ENCODE data around the gene ALDOB. TPM values are rescaled to one million over a fixed set of nuclear protein-coding genes. Genes with fewer than 3 reads are reported as not detected.
A peak's percentile ranks its signal among the peaks of the same experiment; 100 is the strongest.

ALDOB gene
- total RNA-seq, 1 experiment from 2014 or later = not detected

DNA sequence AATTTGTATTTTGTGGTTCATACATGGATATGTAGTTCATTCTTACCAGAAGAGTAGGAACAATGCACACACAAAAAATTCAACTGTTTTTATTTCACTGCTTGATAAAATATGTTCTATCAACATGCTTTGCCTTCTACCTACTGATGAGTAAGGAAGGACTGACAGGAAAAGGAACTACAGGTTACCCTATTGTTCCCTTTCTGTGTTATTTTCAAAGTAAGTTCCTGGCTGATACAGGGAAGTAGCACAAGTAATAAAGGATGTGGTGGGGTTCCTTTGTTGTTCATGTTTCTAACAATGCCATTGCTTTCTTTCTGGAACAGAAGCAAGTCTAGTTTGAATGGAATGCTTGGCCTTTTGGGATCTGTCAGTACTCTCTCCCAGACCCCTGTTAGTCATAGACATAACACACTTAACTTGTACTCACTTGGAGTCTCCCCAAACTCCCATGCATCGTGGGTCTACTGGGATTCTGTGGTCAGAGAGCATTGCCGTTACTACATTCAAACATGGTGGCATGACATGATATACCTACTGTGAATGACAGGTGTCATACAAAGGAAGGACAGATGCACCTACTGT lies 20.2 kb upstream of the ALDOB start:
- no peak for DNase-seq (ENCODE audit: low spot score)

DNA sequence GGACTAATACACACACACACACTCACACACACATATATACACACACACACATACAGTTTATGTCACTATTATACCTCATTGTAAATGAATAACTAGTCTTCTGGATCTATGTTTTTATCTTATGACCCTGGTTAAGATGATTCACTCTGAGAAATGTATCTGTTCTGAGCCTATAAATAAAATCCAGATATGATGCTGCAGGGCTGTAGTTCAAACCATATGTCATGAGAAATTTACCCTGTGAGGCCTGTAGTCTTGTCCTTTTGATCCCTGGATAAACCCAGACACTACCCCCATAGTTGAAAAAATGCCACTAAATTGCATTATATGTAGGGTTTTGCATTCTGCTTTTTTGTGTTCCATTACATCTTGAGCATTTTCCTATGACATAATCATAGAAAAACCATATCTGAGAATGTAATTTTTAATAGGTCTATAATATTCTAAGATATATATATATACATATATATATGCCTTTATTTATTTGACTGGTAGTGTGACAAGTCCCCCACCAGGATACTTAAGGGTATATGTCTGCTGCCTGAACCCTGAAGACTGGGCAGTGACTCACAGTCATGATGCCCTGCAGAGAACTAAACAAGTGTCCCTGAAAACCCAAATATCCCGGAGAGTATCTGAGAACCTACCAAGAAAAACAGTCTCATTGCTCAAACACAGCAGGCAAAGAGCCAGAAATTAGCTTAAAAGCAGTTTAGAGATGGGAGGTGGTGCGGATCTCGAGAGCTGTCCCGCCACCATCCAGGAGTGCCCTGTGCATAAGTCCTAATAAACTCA lies 18.4 kb upstream of the ALDOB start:
- DNase-seq (ENCODE audit: low spot score) = no peak

DNA sequence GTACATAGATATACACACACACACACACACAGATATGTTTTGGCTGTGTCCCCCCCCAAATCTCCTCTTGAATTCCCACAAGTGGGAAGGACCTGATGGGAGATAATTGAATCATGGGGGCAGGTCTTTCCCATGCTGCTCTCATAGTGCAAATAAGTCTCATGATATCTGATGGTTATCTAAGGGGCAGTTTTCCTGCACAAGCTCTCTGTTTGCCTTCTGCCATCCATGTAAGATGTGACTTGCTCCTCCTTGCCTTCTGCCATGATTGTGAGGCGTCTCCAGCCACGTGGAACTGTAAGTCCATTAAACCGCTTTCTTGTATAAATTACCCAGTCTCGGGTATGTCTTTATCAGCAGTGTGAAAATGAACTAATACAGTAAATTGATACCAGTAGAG lies 15.9 kb upstream of the ALDOB start:
- no peak for DNase-seq (ENCODE audit: low spot score)

DNA sequence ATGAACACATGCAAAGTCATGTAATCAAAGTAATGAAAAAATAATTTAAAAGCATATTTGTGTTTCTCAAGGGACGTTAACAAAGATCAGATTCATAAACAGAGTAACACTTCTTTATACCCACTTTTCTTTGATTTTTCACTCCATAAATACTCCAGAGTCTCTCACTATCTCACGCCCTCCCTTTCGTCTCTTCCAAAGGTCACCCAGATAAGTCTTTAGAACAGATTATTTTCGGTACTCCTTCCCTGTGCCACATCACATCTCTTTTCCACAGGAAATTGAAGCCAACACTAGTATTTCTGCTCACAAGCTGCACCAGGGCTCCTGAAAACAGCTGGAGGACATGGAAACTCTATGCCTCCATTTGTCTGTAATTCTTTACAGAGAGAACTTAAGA lies 15.4 kb upstream of the ALDOB start:
- DNase-seq (ENCODE audit: low spot score) = no peak

DNA sequence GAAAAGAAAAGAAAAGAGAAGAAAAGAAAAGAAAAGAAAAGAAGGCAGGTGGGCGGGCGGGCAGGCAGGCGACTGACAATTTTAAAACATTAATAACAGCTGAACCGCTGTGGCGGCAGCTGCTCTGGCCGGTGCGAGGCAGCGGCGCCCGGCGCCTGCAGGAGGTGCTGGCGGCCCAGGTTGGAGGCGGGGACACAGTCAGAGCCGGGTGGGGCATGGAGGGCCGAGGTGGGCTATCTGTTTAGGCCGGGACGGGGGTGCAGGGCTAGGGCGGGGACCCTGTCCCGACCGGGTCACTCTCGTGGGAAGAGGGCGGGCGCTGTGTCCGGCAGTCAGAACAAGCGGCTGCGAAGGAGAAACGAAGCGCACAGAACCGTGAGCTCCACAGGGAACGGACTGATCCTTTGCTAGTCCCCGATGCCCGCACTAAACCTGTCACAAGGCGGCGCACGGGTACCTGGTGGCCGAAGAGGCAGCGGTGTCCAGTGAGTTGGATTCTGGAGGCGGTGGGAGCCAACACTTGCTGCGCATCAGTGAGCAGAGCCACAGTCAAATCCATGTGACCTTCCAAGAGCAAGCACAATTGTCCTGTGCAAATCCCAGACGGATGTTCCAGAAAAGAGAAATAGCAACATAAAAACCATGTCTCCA lies 13.6 kb upstream of the ALDOB start:
- DNase-seq (ENCODE audit: low spot score) = peak; percentile 84

DNA sequence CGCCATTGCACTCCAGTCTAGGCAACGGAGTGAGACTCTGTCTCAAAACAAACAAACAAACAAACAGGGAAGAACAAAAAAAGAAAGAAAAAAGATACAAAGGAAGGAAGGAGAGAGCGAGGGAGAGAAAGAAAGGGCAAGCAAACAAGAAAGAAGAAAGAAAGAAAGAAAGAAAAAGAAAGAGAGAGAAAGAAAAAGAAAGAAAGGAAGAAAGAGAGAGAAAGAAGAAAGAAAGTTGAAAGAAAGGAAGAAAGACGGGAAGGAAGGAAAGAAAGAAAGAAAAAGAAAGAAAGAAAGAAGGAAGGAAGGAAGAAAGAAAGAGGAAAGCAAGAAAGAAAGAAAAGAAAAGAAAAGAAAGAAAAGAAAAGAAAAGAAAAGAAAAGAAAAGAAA lies 13.1 kb upstream of the ALDOB start:
- no peak for DNase-seq (ENCODE audit: low spot score)

DNA sequence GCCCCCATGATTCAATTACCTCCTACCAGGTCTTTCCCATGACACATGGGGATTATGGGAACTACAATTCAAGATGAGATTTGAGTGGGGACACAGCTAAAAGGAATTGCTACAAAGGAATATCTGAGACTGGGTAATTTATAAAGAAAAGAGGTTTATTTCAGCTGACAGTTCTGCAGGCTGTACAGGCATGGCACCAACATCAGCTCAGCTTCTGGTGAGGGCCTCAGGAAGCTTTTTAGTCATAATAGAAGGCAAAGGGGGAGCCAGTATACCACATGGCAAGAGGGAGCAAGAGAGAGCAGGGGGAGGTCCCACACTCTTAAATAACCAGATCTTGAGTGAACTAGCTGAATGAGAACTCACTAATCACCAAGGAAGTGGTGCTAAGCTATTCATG lies 11.2 kb upstream of the ALDOB start:
- DNase-seq (ENCODE audit: low spot score) = no peak

DNA sequence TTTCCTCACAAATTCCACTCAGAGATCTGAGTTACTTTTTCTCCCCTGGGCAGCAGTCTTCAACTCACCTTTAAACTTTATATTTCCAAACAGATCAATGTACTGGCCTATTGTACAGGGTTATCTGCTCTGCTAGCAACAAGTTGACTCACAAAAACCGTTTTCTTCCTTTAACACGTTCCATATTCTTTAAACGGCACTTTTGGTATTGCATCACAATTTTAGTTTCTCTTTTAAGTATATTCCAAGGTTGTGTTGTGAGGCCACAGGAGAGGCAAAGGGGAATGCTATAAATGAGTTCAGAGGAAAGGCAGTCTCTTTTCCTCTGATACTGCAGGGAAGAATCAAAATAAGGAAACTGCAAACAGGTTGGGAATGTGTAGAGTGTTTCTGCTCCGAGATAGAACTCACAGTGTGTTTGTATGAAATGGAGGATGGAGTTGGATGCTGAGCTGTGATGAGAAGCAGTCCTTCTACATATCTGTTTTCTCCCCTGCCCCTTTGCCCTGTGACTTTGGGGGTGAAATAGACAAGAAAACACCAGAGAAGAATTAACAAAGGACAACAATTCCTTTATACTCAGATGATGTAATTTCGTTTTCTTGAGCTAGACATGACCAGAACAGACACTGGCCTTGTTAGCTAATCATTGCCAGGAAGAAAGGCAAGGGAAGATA lies 9.9 kb upstream of the ALDOB start:
- no peak for DNase-seq (ENCODE audit: low spot score)

DNA sequence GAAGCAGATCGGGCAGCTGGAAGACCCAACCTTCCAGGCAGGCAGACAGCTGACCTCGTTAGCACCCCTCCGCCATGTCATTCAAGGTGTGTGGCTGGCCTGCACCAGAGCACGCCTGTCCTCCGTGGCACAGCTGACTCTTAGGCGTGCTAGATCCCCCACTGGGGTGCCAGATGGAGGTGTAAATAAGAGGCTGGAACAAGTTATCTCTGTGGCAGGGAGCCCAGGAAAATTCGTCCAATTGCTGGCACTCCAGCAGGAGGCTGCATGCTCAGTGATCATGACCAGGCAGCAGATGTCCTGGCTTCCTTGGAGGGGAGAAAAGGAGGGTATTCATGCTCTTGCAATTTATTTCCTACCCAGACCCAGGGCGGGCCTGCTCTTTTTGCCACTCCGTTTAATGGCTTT lies 7.8 kb upstream of the ALDOB start:
- no peak for DNase-seq (ENCODE audit: low spot score)

DNA sequence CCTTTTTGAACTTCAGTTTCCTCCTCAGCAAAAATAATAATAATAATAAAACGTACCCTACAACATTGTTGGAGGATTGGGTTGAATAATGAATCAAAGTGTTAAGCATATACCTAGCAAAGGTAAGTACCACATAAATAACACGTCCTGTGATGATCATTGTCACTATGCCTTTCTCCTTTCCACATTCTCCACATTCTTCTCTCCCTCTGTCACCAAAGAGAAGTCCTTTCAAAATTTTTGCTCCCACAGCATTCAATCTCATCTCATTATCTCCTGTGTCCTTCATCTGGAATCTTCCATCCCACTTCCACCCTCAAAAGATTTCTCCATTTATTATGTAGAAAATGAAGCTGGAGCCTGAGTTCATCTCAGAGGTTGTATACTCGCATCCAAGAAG lies 7.2 kb upstream of the ALDOB start:
- DNase-seq (ENCODE audit: low spot score) = no peak

DNA sequence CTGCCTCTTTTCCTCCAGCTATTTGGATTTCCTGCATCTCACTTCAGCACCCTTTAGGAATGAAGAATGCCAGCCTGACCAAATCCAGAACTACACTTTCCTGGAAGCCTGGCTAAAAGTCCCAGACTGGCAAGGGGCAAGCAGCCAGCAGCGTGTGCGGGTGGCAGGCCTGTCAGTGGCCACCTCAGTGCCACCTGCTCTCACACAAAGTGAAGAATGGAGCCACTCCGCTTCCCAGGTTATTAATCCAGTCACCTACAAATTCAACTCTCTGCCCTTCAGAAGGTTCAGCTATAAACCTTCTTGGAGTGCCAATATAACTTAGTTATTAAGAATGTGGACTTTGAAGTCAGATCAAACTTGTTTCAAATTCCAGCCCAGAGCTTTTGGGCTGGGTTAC lies 6.7 kb upstream of the ALDOB start:
- DNase-seq (ENCODE audit: low spot score) = no peak

DNA sequence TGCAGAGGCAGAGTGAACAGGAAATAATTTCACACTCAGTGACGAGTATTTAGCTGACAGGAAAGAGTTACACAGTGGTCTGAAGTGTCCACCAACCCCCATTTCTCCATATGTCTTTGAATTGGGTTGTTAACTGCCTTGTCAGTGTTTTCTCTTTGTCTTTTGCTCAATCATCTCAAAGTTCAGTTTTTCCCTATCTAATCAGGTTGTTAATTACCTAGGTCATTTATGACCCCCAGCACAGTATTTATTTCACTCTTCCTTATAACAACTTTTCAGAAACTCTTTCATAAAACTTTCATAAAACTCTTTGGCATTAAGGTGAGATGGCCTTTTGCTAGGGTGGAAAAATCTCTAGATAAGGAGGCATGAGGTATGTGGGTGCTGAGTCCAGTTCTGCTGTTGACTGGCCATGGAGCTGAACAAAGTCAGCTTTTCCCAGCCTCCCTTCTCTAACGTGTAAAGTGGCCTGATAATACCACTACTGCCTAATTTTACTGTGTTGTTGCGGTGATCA lies 5.2 kb upstream of the ALDOB start:
- no peak for DNase-seq (ENCODE audit: low spot score)

DNA sequence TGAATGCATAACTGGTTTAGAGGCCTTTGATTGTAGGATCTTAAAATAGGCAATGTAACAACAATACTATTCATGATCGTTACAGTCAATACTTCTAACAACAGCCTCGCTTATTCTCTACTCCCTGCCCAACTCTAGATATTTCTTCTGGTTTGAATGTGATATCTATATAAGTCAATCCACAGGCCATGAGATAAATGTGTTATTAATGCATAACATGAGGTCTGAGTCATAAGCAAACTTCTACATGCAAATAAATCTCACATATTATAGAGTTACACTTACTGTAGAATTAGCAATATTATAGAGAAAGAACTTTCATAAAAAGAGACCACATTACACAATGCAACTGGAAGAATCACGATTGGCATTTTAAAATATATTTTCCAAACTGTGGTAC lies 2.9 kb upstream of the ALDOB start:
- DNase-seq (ENCODE audit: low spot score) = no peak

DNA sequence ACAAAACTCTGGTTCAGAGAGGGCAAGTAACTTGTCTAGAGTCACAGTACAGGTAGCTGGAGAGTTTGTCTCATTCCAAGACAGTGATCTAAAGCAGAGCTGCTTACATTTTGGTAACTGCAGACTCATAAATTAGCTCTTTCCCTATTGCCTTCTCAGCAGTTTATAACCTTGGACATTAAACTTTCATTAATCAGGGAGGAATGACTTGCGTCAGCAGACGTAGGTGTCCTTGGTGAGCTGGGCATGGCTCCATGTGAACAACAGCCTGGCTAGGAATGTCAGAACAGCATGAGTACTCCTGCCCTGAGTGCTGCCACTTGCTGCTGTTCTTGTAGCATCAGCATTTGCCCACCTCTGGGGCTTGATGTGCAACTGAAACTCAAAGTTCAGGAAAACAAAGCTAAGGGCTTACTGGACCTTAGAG lies 2.2 kb upstream of the ALDOB start:
- no peak for DNase-seq (ENCODE audit: low spot score)

DNA sequence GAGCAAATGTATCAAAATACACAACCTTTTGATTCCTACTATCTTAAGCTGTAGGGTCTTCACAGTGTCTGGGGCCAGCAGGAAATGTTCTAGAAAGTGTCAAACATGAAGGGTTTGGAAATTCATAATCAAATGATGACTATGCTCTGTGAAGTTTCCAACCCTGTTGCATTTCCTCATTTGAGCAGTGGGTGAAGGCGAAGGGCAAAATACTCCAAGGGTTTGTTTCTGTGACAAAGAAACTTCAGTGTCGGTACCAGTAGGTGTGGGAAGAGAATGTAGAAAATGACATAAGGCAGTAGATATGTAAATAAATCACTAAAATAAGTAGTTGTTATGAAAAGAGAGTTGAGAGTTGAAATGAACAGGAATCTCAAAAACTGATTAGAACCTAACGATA lies 576 bp downstream of the ALDOB start:
- no peak for DNase-seq (ENCODE audit: low spot score)

DNA sequence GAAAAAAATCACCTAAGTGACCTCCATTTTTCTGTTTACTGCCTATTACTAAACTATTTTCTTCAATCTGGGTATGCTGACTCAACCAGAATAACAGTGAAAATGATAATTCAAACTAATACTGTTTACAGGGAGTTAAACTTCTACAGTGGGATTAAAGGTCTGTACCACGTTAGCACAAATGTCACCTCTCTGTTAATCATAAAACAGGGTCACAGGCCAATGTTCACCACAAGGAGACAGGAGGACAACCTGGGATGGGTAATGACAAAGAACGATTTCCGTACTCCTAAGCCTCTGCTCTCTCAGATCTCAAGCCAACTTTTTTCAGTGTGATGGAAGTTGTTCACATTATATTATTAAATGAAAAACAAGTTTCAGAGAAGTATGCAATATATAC lies 2.3 kb downstream of the ALDOB start:
- DNase-seq (ENCODE audit: low spot score) = no peak

DNA sequence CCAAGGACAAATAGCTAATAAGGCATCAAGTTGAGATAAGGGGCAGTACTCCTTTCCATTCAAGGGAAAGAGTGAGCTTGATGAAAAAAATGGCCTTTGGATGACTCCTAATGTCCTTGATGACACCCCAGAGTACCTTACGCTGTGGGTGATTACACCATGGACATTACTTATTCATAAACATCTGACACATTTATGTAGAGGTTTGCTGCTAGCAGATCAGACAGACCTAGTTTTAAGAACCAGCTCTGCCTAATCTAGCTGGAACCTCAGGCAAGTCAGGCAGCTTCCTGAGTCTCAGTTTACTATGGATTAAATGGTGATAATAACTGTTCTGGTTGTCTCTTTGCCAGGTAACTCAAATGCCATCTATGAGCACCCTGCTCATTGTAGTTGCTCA lies 2.8 kb downstream of the ALDOB start:
- DNase-seq (ENCODE audit: low spot score) = no peak

DNA sequence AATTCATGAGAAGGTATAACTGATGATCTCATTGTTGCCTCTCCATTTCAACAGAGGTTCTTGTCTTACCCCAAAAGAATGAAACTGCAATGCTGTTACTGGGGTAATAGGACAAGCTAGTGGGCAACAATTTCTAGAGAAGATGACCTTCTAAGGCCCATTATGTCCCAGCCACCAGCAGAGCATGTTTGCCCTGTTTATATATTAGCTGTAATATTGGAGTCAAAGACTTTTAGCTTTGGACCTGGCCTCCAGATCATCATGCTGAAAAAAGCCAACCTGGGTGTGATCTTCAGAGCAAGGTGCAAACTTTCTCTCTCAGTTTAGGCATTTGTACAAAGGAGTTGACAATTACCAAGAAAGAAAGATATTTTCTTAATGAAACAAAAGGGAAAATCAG lies 3.4 kb downstream of the ALDOB start:
- no peak for DNase-seq (ENCODE audit: low spot score)

DNA sequence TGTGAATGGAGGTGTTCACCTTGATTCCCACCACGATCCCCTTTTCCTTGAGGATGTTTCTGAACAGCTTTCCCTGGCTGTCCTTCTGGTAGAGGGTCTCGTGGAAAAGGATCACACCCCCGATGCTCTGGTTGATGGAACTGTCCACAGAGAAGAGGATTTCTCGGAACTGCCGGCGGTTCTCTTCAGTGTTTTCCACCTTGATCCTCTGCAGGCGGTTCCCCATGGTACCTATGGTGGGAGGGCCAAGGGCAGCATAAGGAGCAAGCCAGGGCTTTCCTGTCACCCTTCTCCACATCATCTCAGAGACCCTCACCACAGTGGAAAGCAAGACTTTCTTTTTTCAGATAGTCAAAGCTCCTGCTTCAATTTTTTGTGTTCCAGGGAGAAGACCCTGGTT lies 5.8 kb downstream of the ALDOB start:
- DNase-seq (ENCODE audit: low spot score) = no peak

DNA sequence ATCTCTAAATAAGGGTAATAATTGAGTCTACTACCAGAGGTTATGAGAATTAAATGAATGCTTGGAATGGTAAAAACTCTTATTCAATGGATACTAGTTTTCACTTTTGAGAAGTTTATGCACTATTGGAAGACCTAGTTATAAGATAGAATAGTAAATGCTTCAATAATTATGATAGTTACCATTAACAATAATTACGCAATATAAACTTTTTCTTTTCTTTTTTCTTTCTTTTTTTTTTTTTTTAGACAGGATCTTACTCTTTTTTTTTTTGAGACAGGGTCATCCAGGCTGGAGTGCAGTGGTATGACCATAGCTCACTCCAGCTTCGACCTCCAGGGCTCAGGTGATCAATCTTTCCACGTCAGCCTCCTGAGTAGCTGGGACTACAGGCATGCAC lies 6.7 kb downstream of the ALDOB start:
- DNase-seq (ENCODE audit: low spot score) = no peak

DNA sequence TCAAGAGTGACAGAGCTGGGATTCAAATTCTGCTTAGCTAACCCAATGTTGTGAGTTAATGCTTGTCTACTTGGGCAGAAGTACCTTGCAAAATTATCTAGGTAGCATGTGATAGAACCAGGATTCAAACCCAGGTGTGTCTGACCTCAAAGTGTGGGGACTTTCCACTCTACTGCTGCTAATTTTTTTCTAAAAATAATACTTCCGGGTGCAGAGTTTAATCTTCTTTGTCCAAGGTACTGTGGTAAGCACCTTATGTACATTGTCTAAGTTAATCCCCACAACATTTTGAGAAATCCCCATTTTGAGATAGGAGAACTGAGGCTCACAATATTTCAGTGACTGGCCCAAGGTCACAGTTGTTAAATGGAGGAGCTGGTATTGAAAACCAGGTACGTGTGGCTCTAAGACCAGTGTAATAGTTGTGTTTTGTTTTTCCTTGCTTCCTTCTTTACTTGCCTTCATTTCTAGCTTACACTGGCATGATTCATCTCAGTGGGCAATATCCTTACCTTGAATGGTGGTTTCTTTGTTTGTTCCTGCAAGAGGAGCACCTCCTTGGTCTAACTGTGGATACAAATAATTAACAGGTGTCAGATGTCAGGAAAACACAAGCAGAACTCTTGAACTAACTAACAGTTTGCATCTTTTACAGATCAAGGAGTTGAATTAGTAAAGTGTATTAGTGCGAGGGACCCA lies 7.5 kb downstream of the ALDOB start:
- no peak for DNase-seq (ENCODE audit: low spot score)

DNA sequence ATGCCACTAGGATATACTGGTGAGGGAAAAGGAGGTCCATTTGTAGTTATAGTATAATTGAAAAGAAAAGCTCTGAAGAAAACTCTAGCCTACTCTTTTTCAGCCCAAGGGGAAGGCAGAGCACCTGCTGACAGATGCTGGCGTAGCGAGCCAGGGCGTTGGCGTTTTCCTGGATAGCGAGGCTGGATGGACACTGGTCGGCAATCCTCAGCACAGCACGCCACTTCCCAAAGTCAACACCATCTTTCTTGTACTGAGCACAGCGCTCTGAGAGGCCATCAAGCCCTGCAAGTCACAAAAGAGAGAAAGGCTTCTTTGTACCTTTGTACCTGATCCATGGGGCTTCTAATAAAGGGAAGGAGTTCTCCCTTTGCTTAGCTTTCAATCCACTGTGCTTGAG lies 8.2 kb downstream of the ALDOB start:
- no peak for DNase-seq (ENCODE audit: low spot score)
